ENCODE data around the gene IGSF9. TPM values are rescaled to one million over a fixed set of nuclear protein-coding genes. Genes with fewer than 3 reads are reported as not detected.

Gene IGSF9
- polyA plus RNA-seq, 1 donor: 107 TPM

DNA sequence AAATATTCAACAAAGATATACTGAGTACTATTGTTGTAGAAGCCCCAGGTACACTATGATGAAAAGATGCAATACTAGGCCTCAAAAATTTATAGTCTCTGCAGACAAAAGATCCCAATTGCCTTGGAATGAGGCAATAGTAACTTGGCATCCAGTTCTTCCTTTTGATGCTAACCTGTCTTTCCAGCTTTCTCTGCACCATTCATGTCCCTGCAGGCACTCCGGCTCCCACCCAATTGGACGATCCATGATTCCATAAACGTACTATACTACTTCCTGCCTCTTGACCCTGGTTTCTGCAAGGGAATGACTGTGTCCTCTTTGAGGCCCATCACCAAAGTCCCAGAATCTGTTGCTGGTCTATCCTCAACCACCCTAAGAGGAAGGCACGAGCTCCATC, 12.1 kb downstream of the IGSF9 start:
- Histone ChIP-seq H3K36me3 (ENCODE audit: control insufficient read depth, insufficient read depth, low read length) (peaks cover 70% of the 10 kb centered on the region), H3K9me3 (ENCODE audit: control insufficient read depth, low read depth, low read length) (peaks cover 2% of the 10 kb centered on the region), H3K27ac (ENCODE audit: low read length) (no peak overlapping the region), H3K4me3 (ENCODE audit: low read length) (no peak overlapping the region), H3K4me1 (ENCODE audit: control insufficient read depth, insufficient read depth, low read length) (peaks cover 34% of the 10 kb centered on the region), H3K27me3 (ENCODE audit: control insufficient read depth, insufficient read depth, low read length) (no peaks in the 10 kb centered on the region)
- WGBS (ENCODE audit: insufficient coverage, low lambda C conversion rate): no CpG with 5 or more reads among the region's 4 CpGs
- no peak for DNase-seq

- no peaks in the 10 kb centered on the region for H3K27me3 ChIP-seq (ENCODE audit: control insufficient read depth, insufficient read depth, low read length)
- WGBS (ENCODE audit: insufficient coverage, low lambda C conversion rate): 100% methylated on average over 2 of the region's 16 CpGs
- H3K9me3 ChIP-seq (ENCODE audit: control insufficient read depth, low read depth, low read length): peaks cover 2% of the 10 kb centered on the region
- peaks cover 33% of the 10 kb centered on the region for H3K4me1 ChIP-seq (ENCODE audit: control insufficient read depth, insufficient read depth, low read length)
- no peak for DNase-seq
- H3K4me3 ChIP-seq (ENCODE audit: low read length): no peak overlapping the region
- no peak overlapping the region for H3K27ac ChIP-seq (ENCODE audit: low read length)
- H3K36me3 ChIP-seq (ENCODE audit: control insufficient read depth, insufficient read depth, low read length): peaks cover 75% of the 10 kb centered on the region
These were observed 12.8 kb downstream of the IGSF9 start for GRCh38 chr1:159932296-159933285.

DNA sequence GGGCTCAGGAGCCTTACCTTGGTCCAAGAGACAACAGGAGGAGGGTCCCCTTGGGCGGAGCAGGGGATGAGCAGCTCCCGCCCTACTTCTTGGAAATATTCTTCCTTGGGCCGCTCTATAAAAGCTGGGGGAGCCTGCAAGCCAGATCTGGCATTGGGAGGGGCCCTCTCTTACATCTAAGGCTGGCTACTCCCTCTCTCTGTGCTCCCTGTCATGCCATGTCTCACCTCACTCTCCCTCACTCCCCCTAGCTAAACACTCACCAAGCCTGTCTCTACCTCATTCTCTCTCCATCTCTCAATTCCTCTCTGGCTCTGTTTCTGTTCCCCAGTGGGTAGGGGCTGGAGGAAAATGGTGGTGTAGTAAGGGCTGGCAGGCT, 13.6 kb downstream of the IGSF9 start:
- no peaks in the 10 kb centered on the region for H3K27me3 ChIP-seq (ENCODE audit: control insufficient read depth, insufficient read depth, low read length)
- no peak for DNase-seq
- peaks cover 82% of the 10 kb centered on the region for H3K36me3 ChIP-seq (ENCODE audit: control insufficient read depth, insufficient read depth, low read length)
- no peak overlapping the region for H3K4me3 ChIP-seq (ENCODE audit: low read length)
- no peak overlapping the region for H3K27ac ChIP-seq (ENCODE audit: low read length)
- peaks cover 31% of the 10 kb centered on the region for H3K4me1 ChIP-seq (ENCODE audit: control insufficient read depth, insufficient read depth, low read length)
- 100% methylated on average over 1 of the region's 3 CpGs for WGBS (ENCODE audit: insufficient coverage, low lambda C conversion rate)
- H3K9me3 ChIP-seq (ENCODE audit: control insufficient read depth, low read depth, low read length): peaks cover 2% of the 10 kb centered on the region

GRCh38 chr1:159931101-159931794, 14.2 kb downstream of the IGSF9 start:
- WGBS (ENCODE audit: insufficient coverage, low lambda C conversion rate): no CpG with 5 or more reads among the region's 13 CpGs
- H3K27ac ChIP-seq (ENCODE audit: low read length): no peak overlapping the region
- H3K36me3 ChIP-seq (ENCODE audit: control insufficient read depth, insufficient read depth, low read length): peaks cover 82% of the 10 kb centered on the region
- no peaks in the 10 kb centered on the region for H3K27me3 ChIP-seq (ENCODE audit: control insufficient read depth, insufficient read depth, low read length)
- no peak for DNase-seq
- H3K4me1 ChIP-seq (ENCODE audit: control insufficient read depth, insufficient read depth, low read length): peaks cover 27% of the 10 kb centered on the region
- H3K4me3 ChIP-seq (ENCODE audit: low read length): no peak overlapping the region
- peaks cover 2% of the 10 kb centered on the region for H3K9me3 ChIP-seq (ENCODE audit: control insufficient read depth, low read depth, low read length)

GRCh38 chr1:159930634-159931033, 14.8 kb downstream of the IGSF9 start:
- H3K9me3 ChIP-seq (ENCODE audit: control insufficient read depth, low read depth, low read length): peaks cover 2% of the 10 kb centered on the region
- no peak for DNase-seq
- no peak overlapping the region for H3K4me3 ChIP-seq (ENCODE audit: low read length)
- WGBS (ENCODE audit: insufficient coverage, low lambda C conversion rate): no CpG with 5 or more reads among the region's 8 CpGs
- peaks cover 79% of the 10 kb centered on the region for H3K36me3 ChIP-seq (ENCODE audit: control insufficient read depth, insufficient read depth, low read length)
- no peak overlapping the region for H3K27ac ChIP-seq (ENCODE audit: low read length)
- H3K4me1 ChIP-seq (ENCODE audit: control insufficient read depth, insufficient read depth, low read length): peaks cover 27% of the 10 kb centered on the region
- no peaks in the 10 kb centered on the region for H3K27me3 ChIP-seq (ENCODE audit: control insufficient read depth, insufficient read depth, low read length)

GRCh38 chr1:159930216-159930615, 15.2 kb downstream of the IGSF9 start:
- Histone ChIP-seq H3K27me3 (ENCODE audit: control insufficient read depth, insufficient read depth, low read length) (no peaks in the 10 kb centered on the region), H3K36me3 (ENCODE audit: control insufficient read depth, insufficient read depth, low read length) (peaks cover 75% of the 10 kb centered on the region), H3K9me3 (ENCODE audit: control insufficient read depth, low read depth, low read length) (peaks cover 2% of the 10 kb centered on the region), H3K27ac (ENCODE audit: low read length) (no peak overlapping the region), H3K4me3 (ENCODE audit: low read length) (no peak overlapping the region), H3K4me1 (ENCODE audit: control insufficient read depth, insufficient read depth, low read length) (peaks cover 28% of the 10 kb centered on the region)
- WGBS (ENCODE audit: insufficient coverage, low lambda C conversion rate): no CpG with 5 or more reads among the region's 11 CpGs
- no peak for DNase-seq

DNA sequence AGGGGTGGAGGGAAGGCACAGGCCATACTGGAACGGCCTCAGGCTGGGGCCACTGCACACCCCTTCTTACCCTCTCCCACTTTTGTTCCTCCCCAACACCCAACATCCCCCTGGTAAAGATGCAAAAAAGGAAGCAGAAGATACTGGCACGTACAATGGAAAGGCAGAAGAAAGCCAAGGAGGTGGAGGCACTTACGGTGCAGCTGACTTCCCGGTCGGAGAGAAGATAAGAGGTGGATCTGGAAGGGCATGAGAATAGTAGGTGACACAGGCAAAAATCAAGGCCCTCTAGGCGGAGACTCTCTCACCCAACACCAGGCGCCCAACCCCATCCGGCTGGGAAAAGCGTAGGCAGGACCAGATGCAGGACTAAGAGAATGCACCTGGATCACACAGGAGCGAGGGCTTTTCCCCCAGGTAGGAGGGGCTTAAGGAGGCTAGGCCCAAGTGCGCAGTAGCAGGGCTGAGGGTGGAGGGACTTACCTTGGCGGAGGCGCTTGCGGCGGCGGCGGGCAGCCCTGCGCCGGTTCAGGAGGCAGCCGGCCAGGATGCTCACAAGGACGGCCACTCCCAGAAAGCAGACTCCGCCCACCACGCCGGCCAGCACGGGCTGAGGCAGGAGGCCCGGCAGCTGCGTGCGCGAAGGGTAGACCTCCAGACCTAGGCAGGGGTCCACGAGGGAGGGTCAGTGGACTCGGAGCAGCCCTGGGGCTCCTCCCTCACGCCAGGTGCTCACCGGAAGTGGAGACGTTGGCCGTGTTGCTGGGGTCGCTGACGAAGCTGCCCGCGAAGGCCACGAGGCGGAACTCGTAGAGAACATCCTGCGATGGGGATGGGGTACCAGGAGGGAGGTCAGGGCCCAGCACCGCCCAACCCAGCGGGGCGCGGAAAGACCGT, 16.0 kb downstream of the IGSF9 start:
- WGBS (ENCODE audit: insufficient coverage, low lambda C conversion rate): 94% methylated on average over 6 of the region's 48 CpGs
- Histone ChIP-seq H3K9me3 (ENCODE audit: control insufficient read depth, low read depth, low read length) (peaks cover 2% of the 10 kb centered on the region), H3K4me1 (ENCODE audit: control insufficient read depth, insufficient read depth, low read length) (peaks cover 28% of the 10 kb centered on the region), H3K27me3 (ENCODE audit: control insufficient read depth, insufficient read depth, low read length) (no peaks in the 10 kb centered on the region), H3K36me3 (ENCODE audit: control insufficient read depth, insufficient read depth, low read length) (peaks cover 68% of the 10 kb centered on the region), H3K4me3 (ENCODE audit: low read length) (no peak overlapping the region), H3K27ac (ENCODE audit: low read length) (no peak overlapping the region)
- no peak for DNase-seq

GRCh38 chr1:159928491-159929050, 16.8 kb downstream of the IGSF9 start:
- Histone ChIP-seq H3K4me1 (ENCODE audit: control insufficient read depth, insufficient read depth, low read length) (peaks cover 34% of the 10 kb centered on the region), H3K27ac (ENCODE audit: low read length) (no peak overlapping the region), H3K36me3 (ENCODE audit: control insufficient read depth, insufficient read depth, low read length) (peaks cover 60% of the 10 kb centered on the region), H3K9me3 (ENCODE audit: control insufficient read depth, low read depth, low read length) (peaks cover 2% of the 10 kb centered on the region), H3K4me3 (ENCODE audit: low read length) (no peak overlapping the region), H3K27me3 (ENCODE audit: control insufficient read depth, insufficient read depth, low read length) (no peaks in the 10 kb centered on the region)
- WGBS (ENCODE audit: insufficient coverage, low lambda C conversion rate): no CpG with 5 or more reads among the region's 18 CpGs
- DNase-seq: no peak

DNA sequence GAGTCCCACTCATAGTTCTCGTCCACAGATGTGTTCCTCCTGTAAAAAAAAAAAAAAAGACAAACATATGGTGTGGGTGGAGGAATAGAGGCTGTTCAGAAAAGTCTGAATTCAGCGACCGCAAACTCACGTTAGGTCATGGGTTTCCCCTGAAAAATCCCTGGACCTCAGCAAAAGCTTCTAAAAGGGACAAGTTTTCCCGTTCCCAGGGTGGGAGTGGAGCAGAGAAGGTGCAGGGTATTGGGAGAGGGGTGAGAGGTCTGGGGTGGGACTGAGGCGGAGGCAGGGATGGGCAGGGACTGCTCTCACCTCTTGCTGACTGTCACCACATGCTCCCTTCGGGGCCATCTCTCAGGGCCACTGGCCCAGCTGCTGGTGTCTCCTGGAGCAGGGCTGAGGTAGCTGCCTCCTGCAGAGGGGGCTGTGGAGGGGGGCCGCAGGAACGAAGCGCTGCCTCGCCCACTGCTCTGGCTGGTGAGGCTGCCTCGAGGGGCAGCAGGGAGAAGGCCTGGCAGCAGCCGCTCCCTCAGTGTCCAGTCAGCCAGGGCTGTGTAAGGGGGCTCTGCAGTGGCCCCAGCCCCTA, 17.5 kb downstream of the IGSF9 start:
- Histone ChIP-seq H3K9me3 (ENCODE audit: control insufficient read depth, low read depth, low read length) (peaks cover 2% of the 10 kb centered on the region), H3K27ac (ENCODE audit: low read length) (no peak overlapping the region), H3K4me1 (ENCODE audit: control insufficient read depth, insufficient read depth, low read length) (peaks cover 41% of the 10 kb centered on the region), H3K4me3 (ENCODE audit: low read length) (no peak overlapping the region), H3K27me3 (ENCODE audit: control insufficient read depth, insufficient read depth, low read length) (no peaks in the 10 kb centered on the region), H3K36me3 (ENCODE audit: control insufficient read depth, insufficient read depth, low read length) (peaks cover 57% of the 10 kb centered on the region)
- no CpG with 5 or more reads among the region's 13 CpGs for WGBS (ENCODE audit: insufficient coverage, low lambda C conversion rate)
- no peak for DNase-seq

Measured in large intestine (tissue), 3 donors.